ENCODE results near the gene BIRC2.
A peak's percentile ranks its signal among the peaks of the same experiment; 100 is the strongest.
"Not testable (repeated sequence)": the region's sequence is repeated elsewhere in the genome, so short reads cannot be mapped to it uniquely, and the experiment has no call there.

Gene BIRC2

GRCh38 chr11:102346748-102347461 is at the start of gene BIRC2:
TSS of gene BIRC2 (plus strand) at chr11:102347214. CDS start at chr11:102349855, 2,641 bp downstream.
- H3K4me3 ChIP-seq (ENCODE audit: low read length) = peak within 1 kb of the TSS; percentile 84
- no peak for TF ChIP-seq ZNF274 (IDR thresholded peaks at IDR 0.05; ENCODE audit: low read depth, low read length)

GRCh38 chr11:102300837-102301236 is 46.2 kb upstream of the BIRC2 start:
- not testable (repeated sequence) for H3K4me3 ChIP-seq (ENCODE audit: low read length)

DNA sequence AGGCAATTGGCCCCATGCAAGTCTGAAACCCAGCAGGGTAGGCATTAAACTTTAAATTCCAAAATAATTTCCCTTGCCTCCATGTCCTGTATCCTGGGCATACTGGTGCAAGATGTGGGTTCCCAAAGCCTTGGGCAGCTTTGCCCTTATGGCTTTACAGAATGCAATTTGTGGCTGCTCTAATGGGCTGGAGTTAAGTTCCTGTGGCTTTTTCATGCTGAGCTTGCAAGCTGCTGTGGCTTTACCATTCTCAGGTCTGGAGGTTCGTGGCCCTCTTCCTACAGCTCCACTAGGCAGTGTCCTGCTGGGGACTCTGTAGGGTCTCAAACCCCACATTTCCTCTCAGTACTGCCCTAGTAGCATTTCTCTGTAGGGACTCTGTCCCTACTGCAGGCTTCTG is 44.8 kb upstream of the BIRC2 start:
- H3K4me3 ChIP-seq (ENCODE audit: low read length) = no peak overlapping the region
- no peak for TF ChIP-seq ZNF274 (IDR thresholded peaks at IDR 0.05; ENCODE audit: low read depth, low read length)

DNA sequence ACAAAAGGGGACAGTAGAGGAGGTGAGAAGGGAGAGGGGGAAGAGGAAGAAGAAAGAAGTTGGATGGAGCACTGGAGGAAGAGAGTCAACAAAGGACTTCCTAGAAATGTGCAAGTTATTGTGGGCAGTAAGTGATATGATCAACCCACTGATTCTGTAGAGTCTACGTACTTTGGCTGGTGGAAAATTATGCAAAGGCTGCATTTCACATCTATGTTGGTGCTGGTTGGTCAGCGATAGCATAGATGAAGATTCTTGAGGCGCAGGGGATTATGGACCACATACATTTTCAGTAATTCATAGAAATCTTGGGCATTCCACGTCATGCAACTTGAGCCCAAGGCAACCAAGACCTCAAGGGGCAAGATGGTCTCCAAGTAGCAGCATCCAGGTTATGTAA is 42.3 kb upstream of the BIRC2 start:
- TF ChIP-seq ZNF274 (IDR thresholded peaks at IDR 0.05; ENCODE audit: low read depth, low read length) = no peak
- no peak overlapping the region for H3K4me3 ChIP-seq (ENCODE audit: low read length)

DNA sequence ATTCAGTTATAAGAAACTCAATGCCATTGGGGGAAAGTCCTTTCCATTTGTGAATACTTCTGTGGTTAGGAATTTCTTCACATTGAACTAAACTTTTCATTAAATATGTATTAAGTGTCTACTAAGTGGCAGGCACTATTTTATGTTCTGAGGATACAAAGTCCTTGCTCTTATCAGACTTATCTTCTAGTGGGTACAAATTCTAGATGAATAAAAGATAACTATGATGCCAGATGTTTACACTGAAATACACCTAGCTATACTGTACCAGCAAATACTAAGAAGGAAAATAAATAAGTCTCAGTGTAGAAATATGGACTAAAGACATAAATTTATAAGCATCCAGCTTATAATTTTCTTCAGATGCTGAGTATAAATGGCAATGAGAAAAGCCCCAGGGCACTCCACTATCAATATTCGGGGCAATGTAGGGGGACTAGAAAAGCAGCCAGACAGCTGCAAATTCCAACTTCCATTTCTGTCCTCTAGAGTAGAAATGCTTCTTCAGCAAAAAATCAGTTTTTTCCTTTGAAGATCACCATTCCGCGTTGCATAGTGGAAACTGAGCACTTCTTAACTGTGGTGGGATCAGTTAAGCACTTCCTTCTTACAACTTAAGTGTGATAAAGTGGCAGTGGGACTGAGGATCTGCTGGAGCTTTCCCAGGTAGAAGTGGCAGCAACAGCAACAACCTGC is 41.5 kb upstream of the BIRC2 start:
- no peak for TF ChIP-seq ZNF274 (IDR thresholded peaks at IDR 0.05; ENCODE audit: low read depth, low read length)
- H3K4me3 ChIP-seq (ENCODE audit: low read length) = no peak overlapping the region

GRCh38 chr11:102306048-102306597 is 40.9 kb upstream of the BIRC2 start:
- no peak for TF ChIP-seq ZNF274 (IDR thresholded peaks at IDR 0.05; ENCODE audit: low read depth, low read length)
- H3K4me3 ChIP-seq (ENCODE audit: low read length) = no peak overlapping the region

DNA sequence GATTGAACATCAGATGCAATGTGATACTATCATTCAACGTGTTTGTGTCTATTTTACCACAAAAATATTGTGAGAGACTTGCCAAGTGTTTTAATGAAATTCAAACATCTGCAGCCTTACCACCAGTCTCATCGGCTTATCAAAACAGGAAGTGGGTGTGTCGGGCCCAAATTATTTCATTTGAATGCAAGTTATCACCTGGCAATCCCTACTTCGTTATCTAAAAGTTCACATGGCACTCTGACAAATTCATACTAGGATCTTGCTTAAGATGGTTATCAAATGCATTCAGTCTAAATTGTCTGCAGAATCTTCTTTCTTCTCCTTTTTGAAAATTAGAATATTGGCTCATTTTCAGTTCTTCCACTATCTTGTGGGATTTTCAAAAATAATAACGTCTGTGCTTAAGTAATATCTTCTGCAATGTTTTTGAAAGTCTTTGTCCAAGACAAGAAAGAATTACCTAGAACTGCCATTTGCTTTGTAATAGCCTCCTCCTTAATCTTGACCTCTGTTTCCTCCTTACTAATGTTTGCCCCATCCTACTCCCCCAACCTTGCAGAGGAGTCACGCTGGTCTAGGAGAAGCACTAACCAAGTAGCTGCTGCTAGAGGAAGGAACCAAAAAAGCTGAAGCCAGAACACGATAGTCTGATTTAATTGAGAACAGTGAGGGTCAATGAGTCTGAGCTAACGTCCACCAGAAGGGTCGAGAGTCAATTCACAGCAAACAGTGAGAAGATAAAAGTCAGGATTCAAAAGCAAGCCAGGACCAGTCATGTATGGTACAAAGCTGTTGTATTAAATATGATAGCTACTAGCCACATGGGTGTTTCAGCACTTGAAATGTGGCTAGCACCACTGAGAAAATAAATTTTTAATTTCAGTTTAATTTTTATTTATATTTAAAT is 39.9 kb upstream of the BIRC2 start:
- no peak for TF ChIP-seq ZNF274 (IDR thresholded peaks at IDR 0.05; ENCODE audit: low read depth, low read length)
- H3K4me3 ChIP-seq (ENCODE audit: low read length) = no peak overlapping the region

DNA sequence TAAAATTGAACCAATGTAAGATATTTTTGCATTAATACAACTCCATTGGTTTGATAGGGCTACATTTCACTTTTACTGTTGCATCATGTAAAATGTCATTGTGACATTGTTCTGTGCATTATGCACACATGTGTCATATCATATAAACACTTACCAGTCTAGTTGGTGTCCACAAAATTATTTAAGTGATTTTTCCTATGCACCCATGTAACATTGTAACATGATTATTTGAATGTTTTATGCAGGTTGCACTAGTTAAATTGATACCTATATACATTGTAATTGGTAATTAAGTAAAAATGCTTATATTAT is 39.3 kb upstream of the BIRC2 start:
- TF ChIP-seq ZNF274 (IDR thresholded peaks at IDR 0.05; ENCODE audit: low read depth, low read length) = no peak
- no peak overlapping the region for H3K4me3 ChIP-seq (ENCODE audit: low read length)

GRCh38 chr11:102309621-102310541 is 37.1 kb upstream of the BIRC2 start:
- no peak overlapping the region for H3K4me3 ChIP-seq (ENCODE audit: low read length)
- no peak for TF ChIP-seq ZNF274 (IDR thresholded peaks at IDR 0.05; ENCODE audit: low read depth, low read length)

- TF ChIP-seq ZNF274 (IDR thresholded peaks at IDR 0.05; ENCODE audit: low read depth, low read length) = no peak
- no peak overlapping the region for H3K4me3 ChIP-seq (ENCODE audit: low read length)
Measured at GRCh38 chr11:102312667-102313066, 34.3 kb upstream of the BIRC2 start.

GRCh38 chr11:102313238-102313940 is 33.6 kb upstream of the BIRC2 start:
- no peak for TF ChIP-seq ZNF274 (IDR thresholded peaks at IDR 0.05; ENCODE audit: low read depth, low read length)
- peak overlapping the region; percentile 56; the same call in 1 of the 2 replicates for H3K4me3 ChIP-seq (ENCODE audit: low read length)

- TF ChIP-seq ZNF274 (IDR thresholded peaks at IDR 0.05; ENCODE audit: low read depth, low read length) = no peak
- no peak overlapping the region for H3K4me3 ChIP-seq (ENCODE audit: low read length)
Measured at GRCh38 chr11:102314784-102315183, 32.2 kb upstream of the BIRC2 start.
